GM12872 (cell line): ENCODE data around the gene IGF2R.

Experiments
- TF ChIP-seq, protein P1 (sequence below): IDR thresholded peaks from 3 replicates; pipeline ENCODE4 v1.5.1; 2011; ENCODE audit warnings: low read depth, mild to moderate bottlenecking, low read length, moderate library complexity; ENCODE audit not compliant: insufficient read depth

Gene IGF2R

DNA sequence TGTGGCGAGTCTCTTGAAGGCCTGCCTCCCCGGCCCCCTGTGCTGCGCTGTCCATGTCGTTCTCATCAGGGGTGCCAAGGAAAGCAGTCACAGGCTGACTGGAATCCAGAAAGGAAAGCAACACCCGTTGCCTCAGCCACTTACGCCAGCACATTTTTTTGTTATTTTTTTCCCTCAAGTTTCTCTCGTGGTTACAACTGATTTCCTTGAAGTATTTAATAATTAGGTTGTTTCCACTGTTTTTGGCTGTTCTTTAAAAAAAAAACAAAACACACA is 134.9 kb downstream of the IGF2R start:
- TF ChIP-seq, protein P1, sequence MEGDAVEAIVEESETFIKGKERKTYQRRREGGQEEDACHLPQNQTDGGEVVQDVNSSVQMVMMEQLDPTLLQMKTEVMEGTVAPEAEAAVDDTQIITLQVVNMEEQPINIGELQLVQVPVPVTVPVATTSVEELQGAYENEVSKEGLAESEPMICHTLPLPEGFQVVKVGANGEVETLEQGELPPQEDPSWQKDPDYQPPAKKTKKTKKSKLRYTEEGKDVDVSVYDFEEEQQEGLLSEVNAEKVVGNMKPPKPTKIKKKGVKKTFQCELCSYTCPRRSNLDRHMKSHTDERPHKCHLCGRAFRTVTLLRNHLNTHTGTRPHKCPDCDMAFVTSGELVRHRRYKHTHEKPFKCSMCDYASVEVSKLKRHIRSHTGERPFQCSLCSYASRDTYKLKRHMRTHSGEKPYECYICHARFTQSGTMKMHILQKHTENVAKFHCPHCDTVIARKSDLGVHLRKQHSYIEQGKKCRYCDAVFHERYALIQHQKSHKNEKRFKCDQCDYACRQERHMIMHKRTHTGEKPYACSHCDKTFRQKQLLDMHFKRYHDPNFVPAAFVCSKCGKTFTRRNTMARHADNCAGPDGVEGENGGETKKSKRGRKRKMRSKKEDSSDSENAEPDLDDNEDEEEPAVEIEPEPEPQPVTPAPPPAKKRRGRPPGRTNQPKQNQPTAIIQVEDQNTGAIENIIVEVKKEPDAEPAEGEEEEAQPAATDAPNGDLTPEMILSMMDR: no peak

DNA sequence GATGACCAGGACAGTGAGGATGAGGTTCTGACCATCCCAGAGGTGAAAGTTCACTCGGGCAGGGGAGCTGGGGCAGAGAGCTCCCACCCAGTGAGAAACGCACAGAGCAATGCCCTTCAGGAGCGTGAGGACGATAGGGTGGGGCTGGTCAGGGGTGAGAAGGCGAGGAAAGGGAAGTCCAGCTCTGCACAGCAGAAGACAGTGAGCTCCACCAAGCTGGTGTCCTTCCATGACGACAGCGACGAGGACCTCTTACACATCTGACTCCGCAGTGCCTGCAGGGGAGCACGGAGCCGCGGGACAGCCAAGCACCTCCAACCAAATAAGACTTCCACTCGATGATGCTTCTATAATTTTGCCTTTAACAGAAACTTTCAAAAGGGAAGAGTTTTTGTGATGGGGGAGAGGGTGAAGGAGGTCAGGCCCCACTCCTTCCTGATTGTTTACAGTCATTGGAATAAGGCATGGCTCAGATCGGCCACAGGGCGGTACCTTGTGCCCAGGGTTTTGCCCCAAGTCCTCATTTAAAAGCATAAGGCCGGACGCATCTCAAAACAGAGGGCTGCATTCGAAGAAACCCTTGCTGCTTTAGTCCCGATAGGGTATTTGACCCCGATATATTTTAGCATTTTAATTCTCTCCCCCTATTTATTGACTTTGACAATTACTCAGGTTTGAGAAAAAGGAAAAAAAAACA is 136.1 kb downstream of the IGF2R start:
- TF ChIP-seq, protein P1: no peak

DNA sequence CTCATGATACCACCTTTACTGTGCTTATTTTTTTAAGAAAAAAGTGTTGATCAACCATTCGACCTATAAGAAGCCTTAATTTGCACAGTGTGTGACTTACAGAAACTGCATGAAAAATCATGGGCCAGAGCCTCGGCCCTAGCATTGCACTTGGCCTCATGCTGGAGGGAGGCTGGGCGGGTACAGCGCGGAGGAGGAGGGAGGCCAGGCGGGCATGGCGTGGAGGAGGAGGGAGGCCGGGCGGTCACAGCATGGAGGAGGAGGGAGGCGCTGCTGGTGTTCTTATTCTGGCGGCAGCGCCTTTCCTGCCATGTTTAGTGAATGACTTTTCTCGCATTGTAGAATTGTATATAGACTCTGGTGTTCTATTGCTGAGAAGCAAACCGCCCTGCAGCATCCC is 137.1 kb downstream of the IGF2R start:
- TF ChIP-seq, protein P1: no peak

DNA sequence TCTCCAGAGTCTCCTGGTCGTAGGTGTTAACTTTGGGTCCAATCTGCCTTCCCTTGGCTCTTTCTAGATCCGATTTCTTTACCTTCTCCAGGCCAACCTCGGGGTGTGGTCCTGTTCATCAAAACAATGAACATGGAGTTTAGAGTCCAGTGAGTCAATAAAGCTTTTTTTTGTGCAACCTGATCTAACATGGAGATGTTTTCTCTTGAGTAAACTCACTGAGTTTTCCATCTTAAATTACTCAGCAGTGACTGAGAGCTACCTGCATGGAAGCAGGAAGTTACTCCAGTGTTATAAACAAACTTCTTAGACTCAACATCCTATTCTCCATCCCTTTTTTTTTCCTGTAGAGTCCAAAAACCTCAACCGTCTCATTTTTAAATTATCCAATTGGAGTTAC is 137.8 kb downstream of the IGF2R start:
- TF ChIP-seq, protein P1: no peak

DNA sequence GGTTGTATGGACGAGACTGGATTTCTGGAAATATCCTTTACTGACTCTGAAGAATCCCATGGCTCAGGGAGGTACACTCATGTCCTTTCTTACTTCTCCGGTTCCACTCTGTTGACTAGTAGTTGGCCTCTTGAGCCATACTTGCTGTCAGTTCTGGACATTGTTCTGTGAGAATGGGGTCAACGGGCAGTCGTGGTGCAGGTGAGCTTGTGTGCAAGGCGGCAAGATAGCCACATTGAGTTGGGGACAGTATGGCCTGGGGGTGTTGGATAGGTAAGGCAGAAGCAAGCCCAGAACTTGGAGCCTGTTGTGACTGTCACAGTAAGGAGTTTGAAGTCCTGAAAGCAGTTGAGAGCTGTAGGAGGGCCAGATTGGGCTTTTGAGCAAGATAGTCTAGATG is 139.2 kb downstream of the IGF2R start:
- TF ChIP-seq, protein P1: no peak

DNA sequence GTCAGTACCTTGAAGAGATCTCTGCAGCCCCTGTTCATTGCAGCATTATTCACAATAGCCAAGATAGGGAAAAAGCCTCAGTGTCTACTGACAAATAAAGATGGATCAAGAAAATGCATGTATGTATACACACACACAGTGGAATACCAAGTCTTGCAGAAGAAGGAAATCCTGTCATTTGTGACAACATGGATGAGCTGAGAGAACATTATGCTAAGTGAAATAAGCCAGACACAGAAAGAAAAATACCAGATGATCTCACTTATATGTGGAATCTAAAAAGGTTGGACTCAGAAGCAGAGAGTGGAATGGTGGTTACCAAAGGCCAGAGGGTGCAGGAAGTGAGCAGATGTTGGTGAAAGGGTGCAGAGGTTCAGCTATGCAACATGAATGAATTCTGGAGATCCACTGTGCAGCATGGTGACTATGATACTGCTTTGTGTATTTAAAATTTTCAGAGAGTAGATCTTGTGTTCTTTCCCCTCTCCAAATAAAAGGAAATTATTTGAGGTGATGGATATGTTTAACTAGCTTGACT is 141.8 kb downstream of the IGF2R start:
- TF ChIP-seq, protein P1: no peak

DNA sequence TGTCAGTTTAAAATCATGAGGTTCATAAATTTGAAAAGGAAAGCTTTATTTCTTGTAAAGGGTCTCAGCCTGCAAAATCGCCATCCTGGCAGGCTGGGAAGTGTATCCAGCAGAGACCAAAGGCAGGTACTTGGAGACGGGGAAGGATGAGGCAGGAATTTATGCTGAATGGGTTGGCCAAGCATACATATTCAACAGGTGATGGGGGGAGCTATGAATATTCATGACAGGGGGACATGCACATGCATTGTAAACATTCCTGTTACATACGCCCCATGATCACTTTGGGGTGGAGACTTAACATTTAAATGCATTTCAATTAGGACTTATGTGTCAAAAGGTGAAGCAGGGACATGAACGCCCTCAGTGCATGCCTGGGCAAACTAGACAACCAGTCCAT is 142.9 kb downstream of the IGF2R start:
- TF ChIP-seq, protein P1: no peak
